Measurements from ENCODE around the gene GATB.

The GATB gene

DNA sequence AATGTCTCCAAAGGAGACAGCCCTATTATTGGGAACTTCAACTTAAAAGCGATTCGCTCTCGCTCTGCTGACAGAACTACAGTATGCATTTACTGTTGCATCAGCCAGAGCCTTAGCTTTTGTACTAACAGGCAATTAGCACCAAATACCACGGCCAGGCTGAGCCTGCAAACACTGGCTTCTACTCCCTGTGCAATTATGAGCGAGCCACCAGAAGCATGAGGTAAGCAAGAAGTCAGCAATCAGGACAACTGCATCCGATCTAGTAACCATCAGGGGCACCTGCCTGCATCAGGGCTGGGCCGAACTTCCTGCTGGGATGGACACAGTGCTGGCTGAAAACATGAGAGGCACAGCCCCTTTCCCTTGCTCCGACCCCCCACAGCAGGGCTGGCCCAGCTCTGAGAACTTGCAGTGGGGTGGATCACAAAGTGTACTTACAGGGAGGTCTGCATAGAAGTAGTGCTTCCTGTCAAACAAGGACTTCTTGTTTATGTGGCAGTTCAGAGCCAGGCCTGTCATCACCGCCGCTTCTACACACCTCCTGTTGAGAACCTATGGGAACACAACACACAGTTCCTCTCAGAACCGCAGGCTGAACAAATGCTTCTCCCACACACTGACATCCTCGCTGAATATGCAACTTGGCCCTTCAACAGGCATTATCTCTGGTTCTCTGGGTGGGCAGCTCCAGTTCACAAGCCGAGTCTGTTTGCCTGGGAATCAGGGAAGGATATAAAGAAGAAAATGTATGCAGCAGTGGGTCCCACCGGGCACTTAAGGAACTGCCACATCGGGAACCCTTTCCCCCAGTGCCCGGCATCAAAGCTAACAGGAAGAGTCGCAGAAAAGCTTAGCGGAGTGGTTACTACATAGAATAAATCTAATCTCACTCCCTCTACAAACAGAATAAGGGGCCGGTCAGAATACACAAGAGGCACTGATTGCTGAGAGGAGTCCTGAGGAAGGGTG is 41.5 kb downstream of the GATB start:
- no peaks in the 10 kb centered on the region for H4K20me1 ChIP-seq (ENCODE audit: low read depth, low read length)
- H3K9me2 ChIP-seq (replicated peaks; ENCODE audit: insufficient read depth, low read length): no peaks in the 10 kb centered on the region
- no peak overlapping the region for H3K4me3 ChIP-seq (ENCODE audit: insufficient read depth, low read length, poor library complexity, severe bottlenecking)
- H3K79me2 ChIP-seq (ENCODE audit: insufficient read depth, low read length): no peaks in the 10 kb centered on the region
- H3K4me2 ChIP-seq (ENCODE audit: low read depth, low read length, poor library complexity, severe bottlenecking): no peak overlapping the region
- no peaks in the 10 kb centered on the region for H3K9me3 ChIP-seq (ENCODE audit: insufficient read depth, low read length)
- H3K36me3 ChIP-seq (ENCODE audit: low read length): no peaks in the 10 kb centered on the region
- H3K27me3 ChIP-seq (ENCODE audit: low read length): no peaks in the 10 kb centered on the region
- H2AFZ ChIP-seq (ENCODE audit: low read depth, low read length, severe bottlenecking): no peak overlapping the region
- no peak overlapping the region for H3K9ac ChIP-seq (ENCODE audit: low read length)
- TF ChIP-seq EZH2phosphoT487 (conservative IDR thresholded peaks at IDR 0.05; ENCODE audit: low read length): no peak
- TF ChIP-seq, protein P1, sequence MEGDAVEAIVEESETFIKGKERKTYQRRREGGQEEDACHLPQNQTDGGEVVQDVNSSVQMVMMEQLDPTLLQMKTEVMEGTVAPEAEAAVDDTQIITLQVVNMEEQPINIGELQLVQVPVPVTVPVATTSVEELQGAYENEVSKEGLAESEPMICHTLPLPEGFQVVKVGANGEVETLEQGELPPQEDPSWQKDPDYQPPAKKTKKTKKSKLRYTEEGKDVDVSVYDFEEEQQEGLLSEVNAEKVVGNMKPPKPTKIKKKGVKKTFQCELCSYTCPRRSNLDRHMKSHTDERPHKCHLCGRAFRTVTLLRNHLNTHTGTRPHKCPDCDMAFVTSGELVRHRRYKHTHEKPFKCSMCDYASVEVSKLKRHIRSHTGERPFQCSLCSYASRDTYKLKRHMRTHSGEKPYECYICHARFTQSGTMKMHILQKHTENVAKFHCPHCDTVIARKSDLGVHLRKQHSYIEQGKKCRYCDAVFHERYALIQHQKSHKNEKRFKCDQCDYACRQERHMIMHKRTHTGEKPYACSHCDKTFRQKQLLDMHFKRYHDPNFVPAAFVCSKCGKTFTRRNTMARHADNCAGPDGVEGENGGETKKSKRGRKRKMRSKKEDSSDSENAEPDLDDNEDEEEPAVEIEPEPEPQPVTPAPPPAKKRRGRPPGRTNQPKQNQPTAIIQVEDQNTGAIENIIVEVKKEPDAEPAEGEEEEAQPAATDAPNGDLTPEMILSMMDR (IDR thresholded peaks at IDR 0.05; ENCODE audit: insufficient read depth, low read length, poor library complexity, severe bottlenecking): no peak
- no peaks in the 10 kb centered on the region for H3F3A ChIP-seq (ENCODE audit: insufficient read depth)
- no peak overlapping the region for H3K27ac ChIP-seq (ENCODE audit: low read depth, low read length)

DNA sequence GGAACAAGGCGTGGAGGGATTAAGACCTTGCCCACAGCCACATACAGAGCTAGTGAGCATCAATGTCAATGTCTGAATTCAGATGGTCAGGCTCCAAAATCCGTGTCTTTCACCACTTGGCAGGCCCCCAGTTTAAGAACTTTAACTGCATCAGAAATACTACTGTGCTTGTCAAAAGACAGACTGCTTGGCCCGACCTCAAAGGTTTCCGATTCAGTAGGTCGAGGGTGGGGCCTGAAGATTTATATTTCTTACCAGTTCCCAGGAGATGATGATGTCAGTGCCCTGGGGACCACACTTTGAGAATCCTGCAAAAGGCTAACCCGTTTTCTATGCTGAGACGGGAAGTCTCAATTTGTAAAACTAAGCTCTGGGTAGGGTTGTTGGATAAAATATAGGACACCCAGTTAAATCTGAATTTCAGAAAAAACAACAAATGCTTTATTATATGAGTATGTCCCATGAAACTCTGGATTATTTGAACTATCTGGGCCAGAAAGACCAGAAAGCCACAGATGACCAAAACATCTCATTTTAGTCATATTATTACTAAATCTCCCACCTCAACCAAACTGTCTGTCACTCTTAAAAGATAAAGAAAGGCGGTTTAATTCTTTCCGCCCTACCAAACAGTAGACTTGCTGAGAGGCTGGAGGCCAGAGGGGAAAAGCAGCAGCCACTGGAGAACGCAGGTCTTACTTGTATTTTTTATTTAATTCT is 42.7 kb downstream of the GATB start:
- Histone ChIP-seq H3K9me3 (ENCODE audit: insufficient read depth, low read length) (no peaks in the 10 kb centered on the region), H2AFZ (ENCODE audit: low read depth, low read length, severe bottlenecking) (no peak overlapping the region), H3K9ac (ENCODE audit: low read length) (no peak overlapping the region), H3K79me2 (ENCODE audit: insufficient read depth, low read length) (no peaks in the 10 kb centered on the region), H3F3A (ENCODE audit: insufficient read depth) (no peaks in the 10 kb centered on the region), H3K4me2 (ENCODE audit: low read depth, low read length, poor library complexity, severe bottlenecking) (no peak overlapping the region), H3K27me3 (ENCODE audit: low read length) (no peaks in the 10 kb centered on the region), H3K27ac (ENCODE audit: low read depth, low read length) (no peak overlapping the region), H3K36me3 (ENCODE audit: low read length) (no peaks in the 10 kb centered on the region), H3K4me3 (ENCODE audit: insufficient read depth, low read length, poor library complexity, severe bottlenecking) (no peak overlapping the region), H4K20me1 (ENCODE audit: low read depth, low read length) (no peaks in the 10 kb centered on the region), H3K9me2 (replicated peaks; ENCODE audit: insufficient read depth, low read length) (no peaks in the 10 kb centered on the region)
- no peak for TF ChIP-seq EZH2phosphoT487 (conservative IDR thresholded peaks at IDR 0.05; ENCODE audit: low read length)
- TF ChIP-seq, protein P1 (IDR thresholded peaks at IDR 0.05; ENCODE audit: insufficient read depth, low read length, poor library complexity, severe bottlenecking): no peak

DNA sequence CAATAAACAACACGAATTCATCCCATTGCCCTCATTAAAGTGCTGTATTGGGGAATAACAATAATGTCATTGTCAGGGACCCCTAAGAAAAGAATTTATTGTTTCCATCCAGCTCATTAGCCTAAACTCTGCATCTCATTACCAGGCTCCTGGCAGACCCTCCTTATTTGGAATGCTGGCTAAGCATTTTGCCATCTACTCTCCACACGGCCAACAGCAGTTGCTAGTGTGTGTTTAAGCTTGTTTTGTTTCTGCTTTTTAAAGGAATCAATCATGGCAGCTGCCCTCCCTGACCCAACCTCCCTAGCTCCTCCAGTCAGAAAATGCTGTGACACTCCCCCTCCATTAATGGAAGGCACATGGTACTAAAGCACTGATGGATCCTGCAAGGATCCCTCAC is 43.5 kb downstream of the GATB start:
- H3K27me3 ChIP-seq (ENCODE audit: low read length): no peaks in the 10 kb centered on the region
- H3K9me3 ChIP-seq (ENCODE audit: insufficient read depth, low read length): no peaks in the 10 kb centered on the region
- H3K79me2 ChIP-seq (ENCODE audit: insufficient read depth, low read length): no peaks in the 10 kb centered on the region
- H3K9me2 ChIP-seq (replicated peaks; ENCODE audit: insufficient read depth, low read length): no peaks in the 10 kb centered on the region
- no peak overlapping the region for H3K9ac ChIP-seq (ENCODE audit: low read length)
- no peak overlapping the region for H3K27ac ChIP-seq (ENCODE audit: low read depth, low read length)
- H3K4me2 ChIP-seq (ENCODE audit: low read depth, low read length, poor library complexity, severe bottlenecking): no peak overlapping the region
- no peak overlapping the region for H2AFZ ChIP-seq (ENCODE audit: low read depth, low read length, severe bottlenecking)
- TF ChIP-seq EZH2phosphoT487 (conservative IDR thresholded peaks at IDR 0.05; ENCODE audit: low read length): no peak
- TF ChIP-seq, protein P1 (IDR thresholded peaks at IDR 0.05; ENCODE audit: insufficient read depth, low read length, poor library complexity, severe bottlenecking): no peak
- H3F3A ChIP-seq (ENCODE audit: insufficient read depth): no peaks in the 10 kb centered on the region
- H4K20me1 ChIP-seq (ENCODE audit: low read depth, low read length): no peaks in the 10 kb centered on the region
- no peaks in the 10 kb centered on the region for H3K36me3 ChIP-seq (ENCODE audit: low read length)
- H3K4me3 ChIP-seq (ENCODE audit: insufficient read depth, low read length, poor library complexity, severe bottlenecking): no peak overlapping the region

Data from SU-DHL-6 (cell line).